HG03139 (cell line): ENCODE data around the gene SLC7A9.

Experiments used
- ATAC-seq: cut with Tn5 transposase; IDR thresholded peaks from one replicate; pipeline ENCODE4 v1.9.1; 2021; ENCODE audit not compliant: unreplicated experiment

The SLC7A9 gene

DNA sequence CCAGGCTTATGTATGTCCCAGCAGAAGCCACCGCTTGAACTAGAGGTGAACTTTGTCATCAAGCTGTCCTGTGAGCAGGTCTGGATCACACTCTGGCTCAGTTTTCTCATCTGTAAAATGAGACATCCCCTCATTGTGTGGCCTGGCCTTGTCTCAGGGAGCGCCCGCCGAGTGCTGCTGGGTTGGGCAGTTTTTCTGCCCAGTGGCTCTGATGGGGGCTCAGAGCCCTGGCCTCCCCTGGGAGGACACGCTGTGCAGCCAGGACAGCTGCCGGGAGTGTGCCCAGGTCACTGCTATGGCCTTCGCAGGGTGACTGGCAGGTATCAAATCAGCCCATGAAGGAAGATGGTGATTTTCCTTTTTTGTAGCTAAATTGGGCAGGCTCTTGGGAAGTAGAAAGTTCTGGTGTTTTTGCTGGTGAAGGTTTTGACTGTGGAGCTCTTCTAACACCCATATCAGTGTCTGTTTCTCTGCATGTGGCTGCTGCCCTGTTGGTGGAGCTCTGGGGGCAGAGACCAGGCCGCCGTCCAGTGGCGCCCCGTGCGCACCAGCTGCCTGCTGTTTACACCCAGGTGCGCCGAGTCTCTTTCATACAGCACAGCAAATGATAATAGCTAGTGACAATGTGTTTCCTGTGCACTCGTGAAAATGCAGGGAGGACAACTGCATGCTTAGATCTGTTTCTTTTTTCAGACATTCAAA is 40.8 kb downstream of the SLC7A9 start:
- ATAC-seq = no peak

DNA sequence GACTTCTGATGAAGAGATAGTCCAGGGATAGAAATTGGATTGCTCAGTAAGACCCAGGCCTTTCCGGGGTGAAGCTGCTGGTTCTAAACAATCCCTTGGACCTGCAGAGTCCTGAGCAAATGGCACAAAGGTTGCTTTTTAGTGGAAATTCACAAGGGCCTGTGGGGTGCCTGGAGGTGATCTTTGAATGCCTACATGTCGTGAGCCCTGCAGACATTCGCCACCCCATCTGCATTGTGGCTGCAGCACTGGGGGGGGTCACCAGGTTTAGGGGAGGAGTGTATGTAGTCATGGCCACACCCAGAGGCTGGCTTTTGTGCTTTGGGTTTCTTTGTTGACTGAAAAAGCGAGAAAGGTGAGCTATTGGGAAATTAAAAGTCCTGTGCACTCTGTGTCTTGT is 41.4 kb downstream of the SLC7A9 start:
- no peak for ATAC-seq

DNA sequence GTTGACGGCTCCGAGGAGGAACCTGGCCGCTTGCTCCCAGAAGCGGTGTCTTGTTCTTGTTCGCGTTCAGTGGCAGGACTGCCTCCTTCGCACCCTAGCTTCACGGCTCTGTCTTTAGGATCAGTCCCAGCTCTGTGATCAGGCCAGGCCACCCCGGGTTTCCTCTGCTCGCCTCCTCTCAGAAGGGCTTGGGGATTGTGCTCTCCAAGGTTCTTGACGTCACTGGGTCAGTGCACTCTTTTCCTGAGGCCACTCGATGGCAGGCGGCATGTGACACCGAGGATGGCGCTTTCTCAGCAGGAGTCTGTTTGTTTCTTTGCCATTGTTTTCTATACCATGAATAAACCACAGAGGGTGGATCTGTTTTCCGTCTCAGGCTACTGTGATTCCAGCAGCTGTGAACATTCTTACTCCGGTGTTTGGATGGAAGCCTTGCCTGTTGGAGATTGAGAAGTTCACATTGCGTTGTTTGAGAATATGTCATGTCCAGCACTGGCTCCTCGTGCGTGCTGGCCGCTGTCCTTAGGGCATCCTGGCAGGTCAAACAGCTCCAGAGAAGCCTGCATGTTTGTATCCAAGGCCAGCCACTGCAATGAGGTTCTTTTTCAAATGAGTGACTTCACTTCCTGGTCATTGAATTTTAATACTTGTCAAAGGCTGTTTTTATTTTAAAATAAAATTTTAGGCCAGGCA is 44.5 kb downstream of the SLC7A9 start:
- ATAC-seq = no peak

DNA sequence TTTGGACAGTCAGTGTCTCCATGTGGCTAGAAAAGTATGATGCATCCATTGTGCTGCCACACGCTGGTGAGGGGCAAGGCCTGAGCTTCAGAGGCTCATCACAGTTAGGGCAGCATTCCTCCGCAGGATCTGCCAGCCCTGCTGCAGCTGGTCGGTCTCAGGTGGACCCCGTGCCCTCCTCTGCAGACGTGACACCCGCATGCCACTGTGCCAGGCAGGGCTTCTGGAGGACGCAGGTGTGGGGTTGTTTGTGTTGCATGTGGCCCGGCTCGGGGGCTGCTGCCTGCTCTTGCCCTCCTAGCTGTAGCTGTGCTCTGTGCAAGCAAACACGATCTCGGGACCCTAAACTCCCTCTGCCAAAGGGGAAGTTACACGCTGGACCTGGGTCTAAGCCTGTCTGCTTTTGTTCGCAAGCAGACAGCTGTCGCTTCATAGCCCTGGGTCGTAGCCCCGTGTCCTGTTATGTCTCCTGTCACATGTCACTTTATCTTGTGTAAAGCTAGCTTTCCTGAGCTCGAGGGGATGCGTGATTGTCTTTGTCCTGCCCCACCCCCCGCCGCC is 45.3 kb downstream of the SLC7A9 start:
- no peak for ATAC-seq

DNA sequence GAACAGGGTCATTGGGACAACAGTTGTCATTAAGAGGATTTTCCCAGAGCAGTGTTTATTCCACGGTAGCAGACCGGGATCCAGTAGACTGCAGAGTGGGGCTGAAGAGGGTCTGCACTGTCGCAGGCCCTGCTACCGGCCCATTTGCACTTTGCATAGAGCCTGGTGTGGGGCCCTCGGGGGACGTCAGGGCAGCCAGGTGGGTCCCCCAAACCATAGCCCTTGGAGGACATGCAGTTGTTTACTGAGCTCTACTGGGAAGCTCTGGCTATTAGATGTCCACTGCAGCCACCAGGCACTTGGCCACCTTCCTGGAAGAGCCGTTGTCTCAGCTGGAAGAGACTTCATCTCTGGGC is 45.8 kb downstream of the SLC7A9 start:
- ATAC-seq = no peak

DNA sequence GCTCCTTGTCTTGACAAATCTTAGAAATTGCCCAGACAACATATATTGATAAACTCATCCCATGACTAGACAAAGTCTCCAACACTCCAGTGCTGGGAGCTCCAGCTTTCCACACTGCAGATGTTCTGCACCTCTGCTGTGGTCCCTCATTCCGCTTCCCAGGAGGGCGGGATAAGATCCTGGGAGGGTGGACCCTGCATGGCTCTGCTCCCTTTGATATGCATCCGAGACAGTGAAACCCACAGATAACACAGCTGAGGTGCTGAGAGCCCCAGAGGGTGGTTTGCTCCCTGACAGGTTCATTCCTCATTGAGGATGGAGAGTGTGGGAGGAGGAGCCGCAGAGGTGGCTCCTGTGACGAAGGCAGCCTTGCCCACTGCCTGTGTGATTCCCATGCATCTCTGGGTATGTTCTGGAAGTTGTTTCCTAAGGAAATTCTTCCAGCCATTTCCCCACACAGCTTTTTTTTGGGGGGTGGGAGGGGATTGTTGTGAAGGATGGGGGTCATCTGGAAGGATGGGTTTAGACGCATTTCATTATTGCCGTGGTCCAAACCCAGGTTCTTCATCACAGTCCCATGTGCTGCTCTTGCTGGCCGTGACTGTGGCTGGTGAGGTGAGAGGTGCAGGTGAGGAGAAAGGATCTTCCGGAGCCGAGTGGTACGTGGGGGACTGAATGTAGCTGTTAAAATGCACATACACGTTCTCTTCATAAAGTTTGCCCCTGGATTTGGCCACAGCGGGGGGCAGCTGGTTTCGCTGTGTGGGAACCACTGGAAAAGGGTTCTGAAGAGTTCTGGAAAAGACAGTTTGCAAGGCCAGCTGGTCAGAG is 46.4 kb downstream of the SLC7A9 start:
- no peak for ATAC-seq

DNA sequence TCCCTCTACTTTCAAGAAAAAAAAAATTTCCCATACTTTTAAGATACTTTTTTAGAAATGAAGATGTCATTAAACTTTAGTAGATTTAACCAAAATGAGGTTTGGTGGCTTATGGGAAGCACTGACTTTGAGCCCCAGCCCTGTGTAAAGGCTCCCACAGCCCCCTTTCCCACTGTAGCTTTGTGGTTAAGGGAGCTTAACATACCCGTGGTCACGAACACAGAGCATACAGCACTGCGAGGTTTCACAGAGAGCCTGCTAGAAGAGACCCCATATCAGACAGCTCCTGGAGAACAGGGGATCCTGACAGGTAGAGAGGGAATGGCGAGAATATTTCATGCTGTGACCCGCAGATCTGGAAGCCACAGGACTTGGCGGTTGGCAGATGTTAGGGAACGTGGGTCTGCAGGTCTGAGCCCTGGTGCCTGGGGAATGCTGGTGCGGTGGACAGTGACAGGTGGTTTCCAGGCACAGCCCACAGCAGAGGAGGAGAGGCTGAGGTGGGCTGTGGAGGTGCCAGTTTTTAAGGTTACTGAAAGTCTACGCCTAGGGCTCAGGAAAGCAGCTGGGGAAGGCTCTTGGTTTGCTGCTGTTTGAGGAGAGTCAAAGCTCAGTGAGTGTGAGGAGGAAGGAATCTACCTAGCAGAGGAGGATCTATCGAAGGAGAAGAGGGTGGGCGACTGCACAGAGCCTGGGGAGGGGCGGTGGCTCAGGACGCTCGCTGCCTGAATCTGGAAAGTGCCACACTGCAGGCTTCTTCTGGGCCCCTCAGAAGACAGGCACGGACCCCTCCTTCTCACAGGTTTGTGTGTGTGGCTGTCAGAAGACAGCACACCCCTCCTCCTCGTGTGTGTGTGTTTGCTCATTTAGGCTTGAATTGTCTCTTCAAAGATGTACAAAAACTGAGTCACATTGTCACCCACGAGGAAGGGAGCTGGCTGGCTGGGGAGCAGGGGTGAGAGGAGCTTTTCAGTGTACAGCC is 49.9 kb downstream of the SLC7A9 start:
- ATAC-seq = no peak

DNA sequence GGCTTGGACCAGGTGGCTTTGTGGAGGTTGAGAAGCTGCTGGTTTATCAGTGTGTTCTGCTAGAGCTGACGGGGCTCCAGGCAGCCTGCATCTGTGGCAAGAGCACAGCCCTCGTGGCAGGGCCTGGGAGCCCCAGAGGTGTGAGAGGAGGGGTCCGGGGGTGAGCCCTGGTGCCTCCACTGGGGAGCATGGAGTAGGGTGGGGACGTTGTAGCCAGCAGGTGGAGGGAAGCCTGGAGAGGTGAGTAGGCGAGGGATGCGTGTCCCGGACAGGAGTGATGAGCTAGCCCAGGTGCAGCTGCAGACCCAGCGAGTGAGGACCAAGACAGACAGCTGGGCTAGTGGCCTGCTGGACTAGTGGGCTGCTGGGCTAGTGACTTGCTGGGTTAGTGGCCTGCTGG is 51.0 kb downstream of the SLC7A9 start:
- no peak for ATAC-seq

DNA sequence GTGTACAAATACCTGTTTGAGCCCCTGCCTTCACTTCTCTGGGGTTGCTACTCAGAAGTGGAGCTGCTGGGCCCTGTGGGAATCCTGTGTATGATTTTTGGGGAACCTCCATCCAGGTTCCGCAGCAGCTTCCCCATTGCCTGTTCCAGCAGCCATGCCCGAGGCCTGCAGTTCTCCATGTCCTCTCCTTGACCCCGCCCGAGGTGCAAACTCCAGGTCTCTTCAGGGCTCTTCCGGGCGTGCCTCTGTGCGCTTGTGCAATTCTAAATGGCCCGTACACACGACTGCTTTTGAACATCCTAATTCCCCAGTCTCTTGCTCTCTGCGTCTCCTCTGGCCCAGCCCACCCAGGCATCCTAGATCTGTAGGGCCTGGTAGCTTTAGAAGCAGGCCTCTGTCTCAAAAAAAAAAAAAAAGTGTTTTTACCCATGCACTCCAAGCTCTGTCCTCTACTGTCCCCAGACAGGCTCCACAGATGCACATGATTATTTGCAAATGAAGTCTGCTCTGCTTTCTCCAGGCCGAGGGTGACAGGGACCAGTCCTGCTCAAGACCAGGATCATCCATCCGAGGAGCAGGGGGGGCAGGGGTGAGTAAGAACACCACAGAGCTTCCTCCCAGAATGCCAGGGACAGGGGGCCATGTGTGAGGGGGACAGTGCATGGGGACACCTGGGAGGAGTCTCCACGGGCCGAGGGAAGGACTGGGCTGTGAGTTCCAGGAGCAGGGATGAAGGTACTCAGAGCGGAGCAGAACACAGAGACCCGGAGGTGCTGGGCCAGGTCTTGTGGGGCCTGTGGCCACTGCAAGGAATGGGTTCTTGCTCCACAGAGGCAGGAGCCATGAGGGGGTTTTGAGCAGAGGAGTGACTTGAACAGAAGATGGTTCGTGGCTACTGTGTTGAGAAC is 51.7 kb downstream of the SLC7A9 start:
- no peak for ATAC-seq

DNA sequence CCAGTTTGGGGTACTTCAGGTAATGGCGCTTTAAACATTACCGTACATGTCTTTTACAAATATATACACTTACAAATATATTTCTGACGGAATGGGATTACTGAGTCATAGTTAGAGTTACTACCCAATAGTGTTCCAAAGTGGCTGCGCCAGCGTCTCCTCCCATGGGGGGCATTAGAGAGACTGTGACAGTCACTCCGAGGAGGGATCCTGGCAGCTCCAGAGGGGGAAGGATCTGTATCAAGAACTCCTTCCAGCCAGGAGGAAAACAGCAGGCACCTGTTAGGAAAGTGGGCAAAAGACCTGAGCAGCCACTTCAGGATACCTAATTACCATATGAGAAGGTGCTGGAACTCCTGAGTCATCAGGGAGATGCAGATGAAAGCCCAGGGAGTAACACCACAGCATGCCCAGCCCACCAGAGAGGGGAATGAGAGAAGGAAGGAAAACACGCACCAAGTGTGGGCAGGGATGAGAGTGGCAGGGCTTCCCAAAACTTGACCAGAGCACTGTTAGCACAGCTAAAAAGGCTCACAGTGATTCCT is 52.9 kb downstream of the SLC7A9 start:
- no peak for ATAC-seq

DNA sequence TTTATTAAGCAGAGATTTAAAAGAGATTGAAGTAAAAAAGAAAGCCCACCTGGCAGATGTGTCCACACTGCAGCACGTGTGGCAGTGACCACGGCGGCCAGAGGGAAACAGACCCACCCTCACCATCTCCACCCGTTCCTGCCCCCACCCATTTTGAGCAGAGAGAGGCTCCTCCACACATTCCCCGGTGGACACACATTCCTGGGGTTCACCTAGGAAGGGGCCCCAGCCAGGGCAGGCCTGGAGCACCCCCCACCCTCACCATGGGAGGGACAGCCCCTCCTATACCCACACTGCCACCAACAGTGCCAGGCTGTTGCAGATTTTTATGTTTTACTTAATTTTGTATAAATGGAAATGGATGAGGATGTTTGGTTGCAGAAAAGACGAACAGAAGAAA is 54.9 kb downstream of the SLC7A9 start:
- no peak for ATAC-seq

DNA sequence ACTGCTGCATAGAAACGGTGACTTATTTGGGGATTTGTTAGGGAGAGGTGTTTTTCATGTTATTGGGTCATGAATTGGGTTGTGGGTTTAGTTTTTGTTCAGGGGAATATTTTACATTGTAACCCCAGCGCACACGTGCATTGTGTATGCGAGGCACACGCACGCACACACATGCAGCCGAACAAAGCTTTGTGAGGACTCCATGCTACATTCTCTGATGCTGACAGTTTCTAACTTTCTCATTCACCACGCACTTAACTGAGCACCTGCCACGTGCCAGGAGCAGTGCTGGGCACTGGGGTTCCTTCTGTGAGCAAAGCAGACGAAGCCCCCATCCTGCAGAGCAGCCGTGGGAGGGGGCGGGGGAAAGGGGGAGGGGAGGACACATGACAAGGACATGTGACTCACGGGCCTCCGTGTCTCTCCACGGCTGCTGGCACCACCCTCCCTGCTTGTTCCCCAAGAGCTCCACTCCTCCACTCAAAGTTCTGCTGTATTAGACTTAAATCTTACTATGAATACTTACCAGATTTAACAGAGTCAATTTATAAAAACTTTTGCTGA is 55.6 kb downstream of the SLC7A9 start:
- no peak for ATAC-seq

DNA sequence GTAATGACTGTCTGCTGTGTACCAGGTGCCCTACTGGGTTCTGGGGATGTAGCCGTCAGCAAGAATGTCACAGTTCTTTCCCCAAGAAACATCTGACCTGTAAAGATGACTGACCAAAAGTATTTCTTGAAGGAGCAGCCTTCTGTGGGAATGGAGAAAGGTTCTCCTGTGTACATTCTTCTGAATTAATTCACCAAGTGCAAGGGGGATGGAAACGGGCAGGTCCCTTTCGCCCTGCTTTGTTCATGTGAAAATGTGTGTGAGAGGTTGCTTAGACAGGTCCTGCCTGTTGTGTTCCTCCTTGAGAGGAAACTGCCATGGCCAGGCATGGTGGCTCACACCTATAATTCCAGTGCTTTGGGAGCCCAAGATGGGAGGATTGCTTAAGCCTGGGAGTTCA is 57.0 kb downstream of the SLC7A9 start:
- no peak for ATAC-seq

DNA sequence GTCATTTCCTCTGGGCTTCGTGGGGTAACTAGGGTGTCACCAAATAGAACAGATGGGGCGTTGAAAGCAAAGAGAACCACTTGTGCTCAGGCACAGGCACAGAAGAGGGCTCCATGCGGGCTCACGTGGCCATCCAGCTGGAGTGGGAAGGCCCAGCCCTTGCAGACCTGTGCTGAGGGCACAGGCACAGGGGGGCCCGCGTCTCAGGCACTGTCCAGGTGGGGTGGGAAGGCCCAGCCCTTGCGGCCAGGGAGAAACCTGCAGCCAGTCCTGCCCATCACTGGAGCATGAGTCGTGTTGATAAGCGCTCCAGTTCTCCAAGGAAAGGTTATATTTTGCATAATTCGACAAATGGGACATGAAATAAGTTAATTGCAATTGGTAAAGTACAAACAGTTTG is 57.5 kb downstream of the SLC7A9 start:
- no peak for ATAC-seq

DNA sequence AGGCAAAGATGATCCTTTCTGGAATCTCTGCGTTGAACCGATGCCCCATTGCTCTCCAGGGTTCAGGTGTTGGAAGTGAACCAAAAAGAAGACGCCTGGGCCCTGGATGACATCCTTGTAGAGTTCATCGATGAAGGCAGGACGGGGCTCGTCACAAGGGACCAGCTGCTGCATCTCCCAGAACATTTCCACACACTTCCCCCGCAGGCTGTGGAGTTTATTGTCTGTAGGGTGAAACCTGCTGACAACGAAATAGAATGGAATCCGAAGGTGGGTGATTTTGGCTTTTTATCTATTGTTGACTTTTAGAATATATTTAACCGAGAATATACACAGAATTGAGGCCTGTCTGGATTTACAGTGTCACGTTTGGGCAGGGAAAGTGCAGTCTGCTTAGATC is 58.4 kb downstream of the SLC7A9 start:
- no peak for ATAC-seq

DNA sequence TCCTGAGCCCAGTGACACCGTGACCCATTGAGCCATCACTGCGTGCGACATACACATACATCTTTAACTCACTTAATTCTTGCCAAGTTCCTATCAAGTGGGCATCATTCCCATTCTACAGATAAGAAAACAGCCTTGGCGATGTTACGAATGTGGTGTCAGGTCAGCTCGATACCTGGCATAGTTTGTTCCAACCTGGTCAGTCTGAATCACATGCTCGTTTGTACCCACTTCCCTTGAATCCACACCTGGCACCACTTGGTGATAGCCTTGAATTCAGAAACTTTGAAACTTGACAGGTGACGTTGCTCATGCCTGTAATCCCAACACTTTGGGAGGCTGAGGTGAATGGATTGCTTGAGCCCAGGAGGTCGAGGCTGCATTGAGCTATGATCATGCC is 59.1 kb downstream of the SLC7A9 start:
- no peak for ATAC-seq

DNA sequence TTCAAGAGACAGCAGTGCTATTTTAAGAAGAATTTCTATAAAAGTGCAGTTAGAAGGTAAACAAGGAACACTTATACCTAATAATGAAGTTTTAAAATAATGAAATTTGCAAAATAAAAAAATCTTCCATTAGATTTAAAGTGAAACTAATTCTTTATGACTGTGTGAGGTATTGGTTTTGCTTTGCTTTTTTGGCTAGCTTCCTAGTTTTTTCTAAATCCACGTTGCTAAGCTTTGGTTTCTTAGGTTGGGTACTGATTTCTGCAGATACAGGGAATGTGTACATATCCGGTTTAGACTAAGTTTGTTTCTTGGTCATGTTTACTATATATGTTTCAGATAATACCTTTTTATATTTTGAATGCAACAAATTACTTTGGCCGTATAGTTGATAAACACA is 59.8 kb downstream of the SLC7A9 start:
- ATAC-seq = no peak

DNA sequence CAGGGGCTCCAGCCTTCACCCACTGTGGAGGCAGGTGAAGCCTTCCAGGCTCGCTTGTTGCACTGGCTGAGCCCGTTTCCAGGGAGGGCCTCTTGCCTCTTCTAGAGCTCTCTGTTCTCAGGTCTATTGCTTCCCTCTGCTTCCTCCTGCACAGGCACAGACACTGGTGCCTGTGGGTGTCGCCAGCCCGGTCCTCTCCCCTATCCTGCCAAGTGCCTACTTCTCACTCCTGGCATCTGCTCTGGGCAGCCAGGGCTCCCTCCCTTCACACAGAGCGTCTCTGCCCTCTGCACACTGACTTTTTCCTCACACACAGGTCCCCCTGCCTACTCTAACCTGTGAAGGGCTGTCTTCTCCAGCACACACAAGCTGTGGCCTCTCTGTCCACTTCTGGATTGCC is 60.3 kb downstream of the SLC7A9 start:
- ATAC-seq = no peak

DNA sequence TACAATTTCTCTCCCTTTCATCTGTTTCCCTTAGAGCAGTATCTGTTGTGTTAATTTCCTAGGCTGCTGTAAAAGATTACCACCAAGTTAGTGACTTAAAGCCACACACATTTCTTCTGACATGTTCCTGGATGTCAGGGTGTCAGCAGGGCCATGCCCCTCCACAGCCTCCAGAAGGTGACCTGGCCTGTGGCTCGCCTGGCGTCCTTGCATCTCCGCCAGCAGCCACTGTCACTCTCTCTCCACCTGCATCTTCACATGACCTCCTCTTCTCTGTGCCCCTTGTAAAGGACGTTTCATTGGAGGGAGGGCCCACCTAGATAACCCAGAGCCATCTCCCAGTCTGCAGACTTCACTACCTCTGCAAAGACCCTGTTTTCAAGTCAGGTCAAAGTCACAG is 61.3 kb downstream of the SLC7A9 start:
- no peak for ATAC-seq
